ENCODE results near the gene NACC2. TPM values are rescaled to one million over a fixed set of nuclear protein-coding genes. Genes with fewer than 3 reads are reported as not detected.
A peak's percentile ranks its signal among the peaks of the same experiment; 100 is the strongest.
"Not testable (repeated sequence)": the region's sequence is repeated elsewhere in the genome, so short reads cannot be mapped to it uniquely, and the experiment has no call there.

The NACC2 gene
- total RNA-seq, 2 experiments from 2014 or later, result 5.3 to 5.6 TPM

- no peaks in the 10 kb centered on the region for H3K27me3 Mint-ChIP-seq
- no peaks in the 10 kb centered on the region for H3K4me1 Mint-ChIP-seq
- DNase-seq, result no peak
- no peaks in the 10 kb centered on the region for H3K9me3 Mint-ChIP-seq
- no peak overlapping the region for H3K27ac Mint-ChIP-seq
- H3K4me3 Mint-ChIP-seq, result no peak overlapping the region
- peaks cover 13% of the 10 kb centered on the region for H3K36me3 Mint-ChIP-seq
These were observed 32.2 kb downstream of the NACC2 start for GRCh38 chr9:136062657-136063439.

- not testable (repeated sequence) for DNase-seq, H3K4me3 Mint-ChIP-seq, H3K4me1 Mint-ChIP-seq, H3K9me3 Mint-ChIP-seq, H3K27me3 Mint-ChIP-seq, H3K36me3 Mint-ChIP-seq, H3K27ac Mint-ChIP-seq
These were observed 33.2 kb downstream of the NACC2 start for GRCh38 chr9:136061916-136062315.

GRCh38 chr9:136061405-136061804 is 33.7 kb downstream of the NACC2 start:
- peaks cover 2% of the 10 kb centered on the region for H3K4me1 Mint-ChIP-seq
- no peak overlapping the region for H3K27ac Mint-ChIP-seq
- H3K4me3 Mint-ChIP-seq, result no peak overlapping the region
- no peak for DNase-seq
- H3K36me3 Mint-ChIP-seq, result peaks cover 2% of the 10 kb centered on the region
- H3K27me3 Mint-ChIP-seq, result no peaks in the 10 kb centered on the region
- H3K9me3 Mint-ChIP-seq, result no peaks in the 10 kb centered on the region

GRCh38 chr9:136060671-136061371 is 34.3 kb downstream of the NACC2 start:
- Mint-ChIP-seq H3K27me3 (no peaks in the 10 kb centered on the region), H3K4me1 (peaks cover 2% of the 10 kb centered on the region), H3K4me3 (no peak overlapping the region), H3K36me3 (peaks cover 1% of the 10 kb centered on the region), H3K27ac (no peak overlapping the region), H3K9me3 (no peaks in the 10 kb centered on the region)
- DNase-seq, result no peak

- Mint-ChIP-seq H3K4me1 (peaks cover 7% of the 10 kb centered on the region), H3K9me3 (no peaks in the 10 kb centered on the region), H3K27ac (no peak overlapping the region), H3K36me3 (peaks cover 1% of the 10 kb centered on the region), H3K4me3 (no peak overlapping the region), H3K27me3 (no peaks in the 10 kb centered on the region)
- no peak for DNase-seq
These were observed 35.0 kb downstream of the NACC2 start for GRCh38 chr9:136059851-136060670.

- Mint-ChIP-seq H3K27me3 (no peaks in the 10 kb centered on the region), H3K9me3 (no peaks in the 10 kb centered on the region), H3K4me1 (peaks cover 7% of the 10 kb centered on the region), H3K27ac (no peak overlapping the region), H3K36me3 (peaks cover 1% of the 10 kb centered on the region), H3K4me3 (no peak overlapping the region)
- DNase-seq, result no peak
These were observed 35.7 kb downstream of the NACC2 start for GRCh38 chr9:136059321-136059791.

- peaks cover 7% of the 10 kb centered on the region for H3K4me1 Mint-ChIP-seq
- DNase-seq, result no peak
- H3K9me3 Mint-ChIP-seq, result no peaks in the 10 kb centered on the region
- H3K4me3 Mint-ChIP-seq, result no peak overlapping the region
- H3K36me3 Mint-ChIP-seq, result peaks cover 1% of the 10 kb centered on the region
- no peaks in the 10 kb centered on the region for H3K27me3 Mint-ChIP-seq
- H3K27ac Mint-ChIP-seq, result no peak overlapping the region
These were observed 36.2 kb downstream of the NACC2 start for GRCh38 chr9:136058801-136059302.

- Mint-ChIP-seq H3K27me3 (peaks cover 3% of the 10 kb centered on the region), H3K4me3 (no peak overlapping the region)
These were observed 37.0 kb downstream of the NACC2 start for GRCh38 chr9:136058084-136058483.

GRCh38 chr9:136057236-136058081 is 37.6 kb downstream of the NACC2 start:
- no peak for DNase-seq
- Mint-ChIP-seq H3K9me3 (no peaks in the 10 kb centered on the region), H3K27me3 (peaks cover 7% of the 10 kb centered on the region), H3K4me3 (no peak overlapping the region), H3K36me3 (no peaks in the 10 kb centered on the region), H3K27ac (no peak overlapping the region), H3K4me1 (peaks cover 11% of the 10 kb centered on the region)

More at GRCh38 chr9:136058084-136058483, 37.0 kb downstream of the NACC2 start:
- peaks cover 1% of the 10 kb centered on the region for H3K36me3 Mint-ChIP-seq
- H3K9me3 Mint-ChIP-seq, result no peaks in the 10 kb centered on the region
- no peak for DNase-seq
- no peak overlapping the region for H3K27ac Mint-ChIP-seq
- H3K4me1 Mint-ChIP-seq, result peaks cover 11% of the 10 kb centered on the region

GRCh38 chr9:136056546-136057235 is 38.4 kb downstream of the NACC2 start:
- Mint-ChIP-seq H3K27ac (no peak overlapping the region), H3K27me3 (peaks cover 12% of the 10 kb centered on the region), H3K4me3 (no peak overlapping the region), H3K36me3 (no peaks in the 10 kb centered on the region), H3K9me3 (no peaks in the 10 kb centered on the region), H3K4me1 (peaks cover 14% of the 10 kb centered on the region)
- DNase-seq, result no peak

GRCh38 chr9:136055715-136056545 is 39.2 kb downstream of the NACC2 start:
- Mint-ChIP-seq H3K36me3 (no peaks in the 10 kb centered on the region), H3K27me3 (peaks cover 12% of the 10 kb centered on the region), H3K4me1 (peaks cover 14% of the 10 kb centered on the region), H3K27ac (no peak overlapping the region), H3K9me3 (no peaks in the 10 kb centered on the region), H3K4me3 (no peak overlapping the region)
- DNase-seq, result peak; percentile 28

- H3K4me1 Mint-ChIP-seq, result peaks cover 14% of the 10 kb centered on the region
- H3K4me3 Mint-ChIP-seq, result no peak overlapping the region
- peaks cover 12% of the 10 kb centered on the region for H3K27me3 Mint-ChIP-seq
- DNase-seq, result no peak
- no peak overlapping the region for H3K27ac Mint-ChIP-seq
- H3K36me3 Mint-ChIP-seq, result no peaks in the 10 kb centered on the region
- H3K9me3 Mint-ChIP-seq, result no peaks in the 10 kb centered on the region
These were observed 40.0 kb downstream of the NACC2 start for GRCh38 chr9:136054798-136055714.
